GM23248 (cell line): ENCODE data around the gene C18orf63. TPM values are rescaled to one million over a fixed set of nuclear protein-coding genes. Genes with fewer than 3 reads are reported as not detected.

ENCODE experiments used
- DNase-seq: peaks from one replicate; pipeline ENCODE4 v3.0.0-alpha.2; 2015
- H2AFZ ChIP-seq: fragments of 200-600 bp; sonication (generic); 2 replicates; pipeline ENCODE4 v1.6.1; 2016; ENCODE audit warnings: antibody characterized with exemption
- H3F3A ChIP-seq: fragments of 200-600 bp; sonication (generic); 2 replicates; pipeline ENCODE4 v1.6.1; 2016; ENCODE audit warnings: mild to moderate bottlenecking, antibody characterized with exemption, mixed run types; ENCODE audit not compliant: insufficient read depth
- H3K27ac ChIP-seq: fragments of 200-600 bp; sonication (generic); 2 replicates; pipeline ENCODE4 v1.5.1; 2016; ENCODE audit warnings: mild to moderate bottlenecking
- H3K27me3 ChIP-seq: fragments of 200-600 bp; sonication (generic); replicated peaks from 2 replicates; pipeline ENCODE4 v1.6.1; 2016; ENCODE audit warnings: mild to moderate bottlenecking; ENCODE audit not compliant: insufficient read depth
- H3K36me3 ChIP-seq: fragments of 200-600 bp; sonication (generic); 2 replicates; pipeline ENCODE4 v1.6.1; 2016; ENCODE audit warnings: low read depth, mild to moderate bottlenecking
- H3K4me1 ChIP-seq: fragments of 200-600 bp; sonication (generic); 2 replicates; pipeline ENCODE4 v1.6.1; 2016; ENCODE audit warnings: mild to moderate bottlenecking; ENCODE audit not compliant: insufficient read depth
- H3K4me2 ChIP-seq: fragments of 200-600 bp; sonication (generic); one replicate; pipeline ENCODE4 v1.6.1; 2016; ENCODE audit warnings: mild to moderate bottlenecking; ENCODE audit not compliant: unreplicated experiment
- H3K4me3 ChIP-seq: fragments of 200-600 bp; sonication (generic); 2 replicates; pipeline ENCODE4 v1.5.1; 2016; ENCODE audit warnings: mild to moderate bottlenecking
- H3K79me2 ChIP-seq: fragments of 200-600 bp; sonication (generic); 2 replicates; pipeline ENCODE4 v1.6.1; 2016; ENCODE audit warnings: mild to moderate bottlenecking; ENCODE audit not compliant: insufficient read depth
- H3K9ac ChIP-seq: fragments of 200-600 bp; sonication (generic); 2 replicates; pipeline ENCODE4 v1.6.1; 2016; ENCODE audit warnings: mild to moderate bottlenecking
- H3K9me2 ChIP-seq: fragments of 200-600 bp; sonication (generic); 2 replicates; pipeline ENCODE4 v1.6.1; 2016; ENCODE audit warnings: mixed run types, mild to moderate bottlenecking, moderate library complexity; ENCODE audit not compliant: insufficient read depth
- H3K9me3 ChIP-seq: fragments of 200-600 bp; sonication (generic); one replicate; pipeline ENCODE4 v1.6.1; 2017; ENCODE audit warnings: low read depth
- H4K20me1 ChIP-seq: fragments of 200-600 bp; sonication (generic); 2 replicates; pipeline ENCODE4 v1.6.0; 2016; ENCODE audit not compliant: insufficient read depth
- EZH2 ChIP-seq: fragments of 200-600 bp; sonication (generic); IDR thresholded peaks from 2 replicates; pipeline ENCODE4 v1.6.1; 2018; ENCODE audit warnings: antibody characterized with exemption, mild to moderate bottlenecking; ENCODE audit not compliant: insufficient read depth, poor library complexity, severe bottlenecking
- EZH2phosphoT487 ChIP-seq: fragments of 200-600 bp; sonication (generic); IDR thresholded peaks from 2 replicates; pipeline ENCODE4 v1.6.1; 2018; ENCODE audit warnings: antibody characterized with exemption, moderate library complexity, mild to moderate bottlenecking, low read depth; ENCODE audit not compliant: insufficient read depth
- WGBS, 2 experiments: methylation state at CpG; one replicate each; pipeline ENCODE4 v1.1.6; 2015 to 2017; ENCODE audit warnings: low lambda C conversion rate in 2 of 2, low coverage in 1 of 2; ENCODE audit errors: missing lambda C conversion rate in 2 of 2; 5-methylcytosine and 5-hydroxymethylcytosine counted together
- in situ Hi-C: fragments of 300-500 bp; cut with MboI; formaldehyde crosslinking; loops from 2 replicates; pipeline ENCODE4 v1.15.0; 2020
- polyA plus RNA-seq: library from polyadenylated mRNA; unstranded; fragments of >200 nt; fragmentation: Nextera tagmentation; extraction: Ambion mirVana; gene quantifications from 2 replicates; pipeline ENCODE4 v1.2.1, GENCODE V29; 2016
- total RNA-seq: library from RNA; depleted of rRNA; stranded (reverse); fragments of >200 nt; shearing (Covaris generic); gene quantifications from 2 replicates; pipeline ENCODE4 v1.2.3, GENCODE V29; 2014

The C18orf63 gene
- total and polyA plus RNA-seq, 2 experiments from 2014 or later: not detected

GRCh38 chr18:74370115-74370514 lies 54.5 kb downstream of the C18orf63 start:
- no peak overlapping the region for H3K9ac ChIP-seq

GRCh38 chr18:74373428-74373827 lies 57.8 kb downstream of the C18orf63 start:
- 0 out of 2 replicates have a peak, but pooled peaks cover 5% of the 10 kb centered on the region for H3K27me3 ChIP-seq
- no peak overlapping the region for H3K9ac ChIP-seq
- no peaks in the 10 kb centered on the region for H3K36me3 ChIP-seq
- no peaks in the 10 kb centered on the region for H3K79me2 ChIP-seq
- H3K4me3 ChIP-seq: no peak overlapping the region
- H3K9me3 ChIP-seq: no peaks in the 10 kb centered on the region
- no peak overlapping the region for H3K27ac ChIP-seq
- no peak for DNase-seq
- no peak overlapping the region for H3K4me2 ChIP-seq
- in situ Hi-C loops: no loop called here
- H3F3A ChIP-seq: no peaks in the 10 kb centered on the region
- peaks cover 8% of the 10 kb centered on the region; the same call in 1 of the 2 replicates for H3K4me1 ChIP-seq
- TF ChIP-seq EZH2phosphoT487 (no peak), EZH2 (no peak)
- no peaks in the 10 kb centered on the region for H4K20me1 ChIP-seq
- no peak overlapping the region for H2AFZ ChIP-seq
- 87 to 90% methylated on average over 8 of the region's 8 CpGs for WGBS, 2 experiments
- no peaks in the 10 kb centered on the region for H3K9me2 ChIP-seq

More at GRCh38 chr18:74370115-74370514, 54.5 kb downstream of the C18orf63 start:
- Histone ChIP-seq H3F3A (no peaks in the 10 kb centered on the region), H3K9me3 (no peaks in the 10 kb centered on the region), H4K20me1 (no peaks in the 10 kb centered on the region), H3K79me2 (no peaks in the 10 kb centered on the region), H3K4me3 (no peak overlapping the region), H3K36me3 (no peaks in the 10 kb centered on the region), H3K27me3 (no peaks in the 10 kb centered on the region), H3K4me2 (no peak overlapping the region), H3K9me2 (no peaks in the 10 kb centered on the region), H3K4me1 (peaks cover 8% of the 10 kb centered on the region; the same call in 1 of the 2 replicates), H3K27ac (no peak overlapping the region), H2AFZ (0 out of 2 replicates have a peak overlapping the region, but pooled peaks have one; percentile 5)
- 0% methylated on average over 2 of the region's 2 CpGs for WGBS, 2 experiments
- in situ Hi-C loops: no loop called here
- TF ChIP-seq EZH2 (no peak), EZH2phosphoT487 (no peak)
- peak; percentile 59 for DNase-seq

DNA sequence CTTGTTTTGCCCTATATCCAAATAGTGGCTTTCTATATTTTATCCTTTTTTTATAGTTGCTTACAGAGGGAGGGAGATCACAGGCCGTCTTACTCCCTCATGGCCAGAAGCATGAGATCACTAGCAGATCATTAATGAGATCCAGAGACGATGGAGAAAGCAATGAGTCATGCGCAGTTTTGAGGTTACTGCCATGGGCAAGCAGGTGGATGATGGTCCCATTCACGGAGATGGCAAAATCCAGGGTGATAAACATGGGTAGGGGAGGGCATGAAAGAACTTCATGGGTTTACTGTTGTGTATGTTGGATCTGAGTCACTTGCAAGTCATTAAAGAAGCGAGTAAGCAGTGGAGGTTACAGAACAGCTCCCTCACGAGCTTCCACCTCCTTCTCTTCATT lies 60.4 kb downstream of the C18orf63 start:
- in situ Hi-C loops: no loop called here
- DNase-seq: peak; percentile 72
- Histone ChIP-seq H2AFZ (no peak overlapping the region), H3K27ac (no peak overlapping the region), H3K9ac (no peak overlapping the region), H3K4me2 (no peak overlapping the region), H3K79me2 (no peaks in the 10 kb centered on the region), H3K4me1 (no peaks in the 10 kb centered on the region), H3K27me3 (0 out of 2 replicates have a peak, but pooled peaks cover 5% of the 10 kb centered on the region), H3F3A (no peaks in the 10 kb centered on the region), H4K20me1 (no peaks in the 10 kb centered on the region), H3K9me3 (no peaks in the 10 kb centered on the region), H3K36me3 (no peaks in the 10 kb centered on the region), H3K9me2 (no peaks in the 10 kb centered on the region), H3K4me3 (no peak overlapping the region)
- 10 to 13% methylated on average over 6 of the region's 6 CpGs for WGBS, 2 experiments
- no peak for TF ChIP-seq EZH2
- no peak for TF ChIP-seq EZH2phosphoT487

- H3F3A ChIP-seq: no peaks in the 10 kb centered on the region
- H3K4me2 ChIP-seq: no peak overlapping the region
- H2AFZ ChIP-seq: no peak overlapping the region
- DNase-seq: no peak
- H3K27ac ChIP-seq: no peak overlapping the region
- 0 out of 2 replicates have a peak, but pooled peaks cover 5% of the 10 kb centered on the region for H3K27me3 ChIP-seq
- TF ChIP-seq EZH2phosphoT487: no peak
- TF ChIP-seq EZH2: no peak
- 79 to 81% methylated on average over 4 of the region's 4 CpGs for WGBS, 2 experiments
- H4K20me1 ChIP-seq: no peaks in the 10 kb centered on the region
- no peak overlapping the region for H3K4me3 ChIP-seq
- no peaks in the 10 kb centered on the region for H3K9me3 ChIP-seq
- H3K79me2 ChIP-seq: no peaks in the 10 kb centered on the region
- in situ Hi-C loops: no loop called here
- H3K9ac ChIP-seq: no peak overlapping the region
- no peaks in the 10 kb centered on the region for H3K36me3 ChIP-seq
- no peaks in the 10 kb centered on the region for H3K9me2 ChIP-seq
- H3K4me1 ChIP-seq: no peaks in the 10 kb centered on the region
These were observed 60.9 kb downstream of the C18orf63 start for GRCh38 chr18:74376523-74376922.
